ENCODE measurements around the gene SLC35E2B. TPM values are rescaled to one million over a fixed set of nuclear protein-coding genes. Genes with fewer than 3 reads are reported as not detected.
A peak's percentile ranks its signal among the peaks of the same experiment; 100 is the strongest.

Gene SLC35E2B
- total RNA-seq, 4 donors from 2014 or later, result 38.2 to 67.8 (median 46.1) TPM

GRCh38 chr1:1629430-1630190 lies 63.0 kb downstream of the SLC35E2B start:
- Histone ChIP-seq H3K36me3 (peaks cover 0 to 54% (median 4%) of the 10 kb centered on the region in 3 donors), H3K9me3 (no peaks in the 10 kb centered on the region), H3K27ac (peak overlapping the region in 1 of 4 donors; percentile 80), H3K27me3 (peaks cover 0 to 27% of the 10 kb centered on the region in 2 donors), H3K4me3 (peak overlapping the region in 1 of 4 donors; percentile 43), H3K4me1 (peaks cover 0 to 23% (median 8%) of the 10 kb centered on the region in 4 donors)
- DNase-seq (ENCODE audit: low spot score in 2 of 2), result no peak
- TF ChIP-seq POLR2A (IDR thresholded peaks at IDR 0.05) (no peak), CTCF (IDR thresholded peaks at IDR 0.05) (no peak), EP300 (IDR thresholded peaks at IDR 0.05) (no peak)
- WGBS, 2 donors, result 57 to 75% methylated on average over 32 to 36 of the region's 48 CpGs

- TF ChIP-seq CTCF (IDR thresholded peaks at IDR 0.05), result no peak
- TF ChIP-seq EP300 (IDR thresholded peaks at IDR 0.05), result no peak
- no peak for TF ChIP-seq POLR2A (IDR thresholded peaks at IDR 0.05)
- Histone ChIP-seq H3K4me1 (peaks cover 0 to 23% (median 8%) of the 10 kb centered on the region in 4 donors), H3K36me3 (peaks cover 0 to 61% (median 4%) of the 10 kb centered on the region in 3 donors), H3K27me3 (peaks cover 0 to 27% of the 10 kb centered on the region in 2 donors), H3K27ac (peak overlapping the region in 1 of 4 donors; percentile 48), H3K4me3 (peak overlapping the region in 1 of 4 donors; percentile 43), H3K9me3 (no peaks in the 10 kb centered on the region)
- WGBS, 2 donors, result 62 to 90% methylated on average over 6 to 42 of the region's 53 CpGs
- no peak for DNase-seq (ENCODE audit: low spot score in 2 of 2)
Observed at GRCh38 chr1:1628754-1629429, 63.7 kb downstream of the SLC35E2B start.

DNA sequence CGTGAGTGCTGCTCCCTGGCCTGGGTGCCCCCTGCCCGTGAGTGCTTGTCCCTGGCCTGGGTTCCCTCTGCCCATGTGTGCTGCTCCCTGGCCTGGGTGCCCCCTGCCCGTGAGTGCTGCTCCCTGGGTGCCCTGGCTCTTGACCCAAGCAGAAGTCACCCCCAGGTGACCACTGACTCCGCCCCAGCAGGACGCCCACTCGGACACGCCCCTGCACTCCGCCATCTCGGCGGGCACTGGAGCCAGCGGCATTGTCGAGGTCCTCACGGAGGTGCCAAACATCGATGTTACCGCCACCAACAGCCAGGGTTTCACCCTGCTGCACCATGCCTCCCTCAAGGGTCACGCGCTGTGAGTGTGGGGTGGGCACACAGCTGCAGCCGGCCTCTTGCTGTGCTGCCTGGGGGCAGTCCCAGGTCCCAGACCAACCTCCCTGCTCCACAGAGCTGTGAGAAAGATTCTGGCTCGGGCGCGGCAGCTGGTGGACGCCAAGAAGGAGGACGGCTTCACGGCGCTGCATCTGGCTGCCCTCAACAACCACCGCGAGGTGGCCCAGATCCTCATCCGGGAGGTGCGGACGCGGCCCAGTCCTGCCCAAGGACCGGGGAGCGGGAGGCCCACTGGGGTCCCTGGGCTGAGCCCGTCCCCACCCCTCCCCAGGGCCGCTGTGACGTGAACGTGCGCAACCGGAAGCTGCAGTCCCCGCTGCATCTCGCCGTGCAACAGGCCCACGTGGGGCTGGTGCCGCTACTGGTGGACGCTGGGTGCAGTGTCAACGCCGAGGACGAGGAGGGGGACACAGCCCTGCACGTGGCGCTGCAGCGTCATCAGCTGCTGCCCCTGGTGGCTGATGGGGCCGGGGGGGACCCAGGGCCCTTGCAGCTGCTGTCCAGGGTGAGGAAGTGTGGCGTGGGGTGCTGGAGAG lies 64.5 kb downstream of the SLC35E2B start:
- Histone ChIP-seq H3K4me3 (no peak overlapping the region), H3K27me3 (peaks cover 0 to 27% of the 10 kb centered on the region in 2 donors), H3K4me1 (peaks cover 0 to 23% (median 8%) of the 10 kb centered on the region in 4 donors), H3K9me3 (no peaks in the 10 kb centered on the region), H3K36me3 (peaks cover 0 to 68% (median 4%) of the 10 kb centered on the region in 3 donors), H3K27ac (no peak overlapping the region)
- WGBS, 2 donors, result 95 to 96% methylated on average over 22 to 24 of the region's 53 CpGs
- TF ChIP-seq CTCF (IDR thresholded peaks at IDR 0.05) (no peak), POLR2A (IDR thresholded peaks at IDR 0.05) (no peak), EP300 (IDR thresholded peaks at IDR 0.05) (no peak)
- DNase-seq (ENCODE audit: low spot score in 2 of 2), result no peak

DNA sequence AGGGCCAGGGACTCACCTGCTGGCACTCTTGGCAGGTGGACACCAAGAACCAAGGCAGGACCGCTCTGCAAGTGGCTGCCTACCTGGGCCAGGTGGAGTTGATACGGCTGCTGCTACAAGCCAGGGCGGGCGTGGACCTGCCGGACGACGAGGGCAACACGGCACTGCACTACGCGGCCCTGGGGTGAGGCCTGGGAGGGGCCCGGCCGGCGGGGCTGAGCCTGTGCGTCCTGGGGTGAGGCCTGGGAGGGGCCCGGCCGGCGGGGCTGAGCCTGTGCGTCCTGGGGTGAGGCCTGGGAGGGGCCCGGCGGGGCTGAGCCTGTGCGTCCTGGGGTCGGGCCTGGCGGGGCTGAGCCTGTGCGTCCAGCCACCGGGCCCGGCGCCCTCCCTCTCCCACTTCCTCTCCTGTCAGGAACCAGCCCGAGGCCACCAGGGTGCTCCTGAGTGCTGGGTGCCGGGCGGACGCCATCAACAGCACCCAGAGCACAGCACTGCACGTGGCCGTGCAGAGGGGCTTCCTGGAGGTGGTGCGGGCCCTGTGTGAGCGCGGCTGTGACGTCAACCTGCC lies 65.2 kb downstream of the SLC35E2B start:
- WGBS, 2 donors, result 77 to 84% methylated on average over 18 to 33 of the region's 37 CpGs
- no peak overlapping the region for H3K27ac ChIP-seq
- H3K4me3 ChIP-seq, result no peak overlapping the region
- peaks cover 0 to 23% (median 8%) of the 10 kb centered on the region in 4 donors for H3K4me1 ChIP-seq
- H3K9me3 ChIP-seq, result no peaks in the 10 kb centered on the region
- TF ChIP-seq EP300 (IDR thresholded peaks at IDR 0.05) (no peak), POLR2A (IDR thresholded peaks at IDR 0.05) (no peak), CTCF (IDR thresholded peaks at IDR 0.05) (no peak)
- H3K27me3 ChIP-seq, result peaks cover 0 to 27% of the 10 kb centered on the region in 2 donors
- DNase-seq (ENCODE audit: low spot score in 2 of 2), result no peak
- H3K36me3 ChIP-seq, result peaks cover 0 to 74% (median 4%) of the 10 kb centered on the region in 3 donors
